Stomach (tissue), 9 donors: ENCODE results near the gene DHRSX. TPM values are rescaled to one million over a fixed set of nuclear protein-coding genes. Genes with fewer than 3 reads are reported as not detected.

ENCODE experiments used
- DNase-seq, 2 donors: peaks; one replicate each; pipeline versions ENCODE4 v3.0.0 to v3.0.0-alpha.2; 2013 to 2019
- H3K27ac ChIP-seq, 5 donors: fragments of 200-600 bp in 4 of 5; sonication (generic) in 4 of 5; one replicate each; pipeline ENCODE4 v1.5.1; 2013 to 2019; ENCODE audit warnings: mild to moderate bottlenecking in 1 of 5, moderate library complexity in 1 of 5
- H3K27me3 ChIP-seq, 3 donors: fragments of 200-600 bp; sonication (generic); one replicate each; pipeline ENCODE4 v1.5.1; 2017 to 2019; ENCODE audit warnings: mixed run types in 1 of 3
- H3K36me3 ChIP-seq, 4 donors: fragments of 200-600 bp; sonication (generic); 1 replicate in 3 of 4; 2 replicates in 1 of 4; pipeline ENCODE4 v1.5.1; 2016 to 2019
- H3K4me1 ChIP-seq, 4 donors: fragments of 200-600 bp; sonication (generic); one replicate each; pipeline ENCODE4 v1.5.1; 2016 to 2019
- H3K4me3 ChIP-seq, 4 donors: fragments of 200-600 bp; sonication (generic) in 3 of 4; one replicate each; pipeline ENCODE4 v1.5.1; 2016 to 2019; ENCODE audit warnings: mild to moderate bottlenecking in 1 of 4
- H3K9me3 ChIP-seq, 4 donors: fragments of 200-600 bp; sonication (generic); one replicate each; pipeline ENCODE4 v1.5.1; 2016 to 2019
- EP300 ChIP-seq: sonication (generic); formaldehyde crosslinking; IDR thresholded peaks from one replicate; pipeline ENCODE4 v1.6.1; 2017; ENCODE audit warnings: antibody characterized with exemption
- POLR2A ChIP-seq, 4 donors: fragments of 450-650 bp; IDR thresholded peaks; one replicate each; pipeline ENCODE4 v1.6.1; 2016; ENCODE audit warnings: antibody characterized with exemption in 4 of 4, control low read depth in 2 of 4, mild to moderate bottlenecking in 1 of 4, moderate library complexity in 1 of 4
- POLR2AphosphoS5 ChIP-seq, 3 donors: sonication (generic); formaldehyde crosslinking; IDR thresholded peaks; one replicate each; pipeline ENCODE4 v1.6.1; 2016; ENCODE audit warnings: antibody characterized with exemption in 3 of 3
- WGBS, 5 donors: extraction: QIAGEN DNeasy Blood & Tissue Kit in 3 of 5; methylation state at CpG; one replicate each; pipeline versions ENCODE4 v1.1.5 to v1.1.7; 2013 to 2018; 5-methylcytosine and 5-hydroxymethylcytosine counted together
- intact Hi-C: fragments of 100-400 bp; cut with DNase I; formaldehyde crosslinking; loops from one replicate; pipeline ENCODE4 v1.15.1; 2023; ENCODE audit warnings: low total_unique reads
- polyA plus RNA-seq, 3 donors: library from polyadenylated mRNA; stranded (reverse); fragments of 200-250 nt; gene quantifications; one replicate each; pipeline ENCODE4 v1.2.3, GENCODE V29; 2013
- total RNA-seq, 5 donors: library from RNA; depleted of rRNA; stranded (reverse); fragments of >200 nt; gene quantifications; one replicate each; pipeline versions ENCODE4 v1.1.0 to v1.2.3, GENCODE V29; 2014 to 2016
- TF ChIP-seq, protein P1 (sequence below), 7 experiments: fragments of 450-650 bp in 4 of 7; fragments of 200-600 bp in 3 of 7; sonication (generic) in 3 of 7; IDR thresholded peaks; one replicate each; pipeline ENCODE4 v1.5.1; 2016 to 2019; ENCODE audit warnings: antibody characterized with exemption in 7 of 7, control low read depth in 2 of 7, mild to moderate bottlenecking in 1 of 7
- donor health status: healthy with polysubstance abuse.
- donor health status: Bipolar disorder and iron deficiency.
- donor health status: healthy.

DHRSX gene
- total and polyA plus RNA-seq, 8 donors = 11.2 to 69.4 (median 21.1) TPM

DNA sequence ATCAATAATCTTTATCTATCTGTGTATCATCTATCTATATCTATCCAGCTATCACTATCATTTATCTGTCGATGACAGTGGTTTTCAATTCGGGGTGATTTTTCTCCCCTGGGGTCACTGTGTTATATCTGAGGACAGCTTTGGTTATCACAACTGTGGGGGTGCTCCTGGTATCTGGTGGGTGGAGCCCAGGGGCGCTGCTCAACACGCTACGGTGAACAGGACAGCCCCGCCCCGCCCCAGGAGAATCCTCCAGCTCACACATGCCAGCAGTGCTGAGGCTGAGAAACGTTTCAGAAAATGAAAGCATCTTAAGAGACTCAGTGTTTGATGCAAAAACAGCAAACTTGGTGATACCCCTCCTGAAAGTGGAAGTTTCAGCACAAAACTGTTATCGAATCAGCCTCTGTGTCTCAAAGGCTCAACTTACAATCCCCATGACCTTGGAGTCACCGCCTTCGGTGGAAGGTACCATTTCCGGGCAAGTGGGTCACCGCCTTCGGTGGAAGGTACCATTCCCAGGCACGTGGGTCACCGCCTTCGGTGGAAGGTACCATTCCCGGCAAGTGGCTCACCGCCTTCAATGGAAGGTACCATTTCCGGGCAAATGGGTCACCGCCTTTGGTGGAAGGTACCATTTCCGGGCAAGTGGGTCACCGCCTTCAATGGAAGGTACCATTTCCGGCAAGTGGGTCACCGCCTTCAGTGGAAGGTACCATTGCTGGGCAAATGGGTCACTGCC, 315.3 kb downstream of the DHRSX start:
- Histone ChIP-seq H3K4me3 (no peak overlapping the region), H3K36me3 (no peaks in the 10 kb centered on the region), H3K27ac (no peak overlapping the region), H3K27me3 (no peaks in the 10 kb centered on the region), H3K9me3 (peaks cover 0 to 20% (median 9%) of the 10 kb centered on the region in 4 donors), H3K4me1 (no peaks in the 10 kb centered on the region)
- TF ChIP-seq EP300 = no peak
- no peak for TF ChIP-seq POLR2AphosphoS5 (IDR thresholded peaks at IDR 0.05)
- DNase-seq = no peak
- intact Hi-C loops = no loop called here
- 93 to 97% (median 96%) methylated on average over 16 to 25 of the region's 25 CpGs for WGBS, 5 donors

DNA sequence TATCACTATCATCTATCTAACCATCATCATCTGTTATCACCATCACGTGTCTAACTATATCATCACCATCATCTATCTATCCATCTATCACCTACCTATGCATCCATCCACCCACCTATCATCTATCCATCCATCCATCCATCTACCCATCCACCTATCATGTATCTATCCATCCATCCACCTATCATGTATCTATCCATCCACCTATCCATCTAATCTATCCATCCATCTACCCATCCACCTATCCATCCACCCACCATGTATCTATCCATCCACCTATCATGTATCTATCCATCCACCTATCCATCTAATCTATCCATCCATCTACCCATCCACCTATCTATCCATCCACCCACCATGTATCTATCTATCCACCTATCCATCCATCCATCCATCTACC, 316.7 kb downstream of the DHRSX start:
- TF ChIP-seq POLR2AphosphoS5 (IDR thresholded peaks at IDR 0.05) = no peak
- TF ChIP-seq, protein P1, sequence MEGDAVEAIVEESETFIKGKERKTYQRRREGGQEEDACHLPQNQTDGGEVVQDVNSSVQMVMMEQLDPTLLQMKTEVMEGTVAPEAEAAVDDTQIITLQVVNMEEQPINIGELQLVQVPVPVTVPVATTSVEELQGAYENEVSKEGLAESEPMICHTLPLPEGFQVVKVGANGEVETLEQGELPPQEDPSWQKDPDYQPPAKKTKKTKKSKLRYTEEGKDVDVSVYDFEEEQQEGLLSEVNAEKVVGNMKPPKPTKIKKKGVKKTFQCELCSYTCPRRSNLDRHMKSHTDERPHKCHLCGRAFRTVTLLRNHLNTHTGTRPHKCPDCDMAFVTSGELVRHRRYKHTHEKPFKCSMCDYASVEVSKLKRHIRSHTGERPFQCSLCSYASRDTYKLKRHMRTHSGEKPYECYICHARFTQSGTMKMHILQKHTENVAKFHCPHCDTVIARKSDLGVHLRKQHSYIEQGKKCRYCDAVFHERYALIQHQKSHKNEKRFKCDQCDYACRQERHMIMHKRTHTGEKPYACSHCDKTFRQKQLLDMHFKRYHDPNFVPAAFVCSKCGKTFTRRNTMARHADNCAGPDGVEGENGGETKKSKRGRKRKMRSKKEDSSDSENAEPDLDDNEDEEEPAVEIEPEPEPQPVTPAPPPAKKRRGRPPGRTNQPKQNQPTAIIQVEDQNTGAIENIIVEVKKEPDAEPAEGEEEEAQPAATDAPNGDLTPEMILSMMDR (IDR thresholded peaks at IDR 0.05) = no peak
- no peak for TF ChIP-seq EP300
- no peak for TF ChIP-seq POLR2A (IDR thresholded peaks at IDR 0.05)
- no peaks in the 10 kb centered on the region for H3K36me3 ChIP-seq
- peaks cover 0 to 18% (median 8%) of the 10 kb centered on the region in 4 donors for H3K9me3 ChIP-seq
- H3K4me1 ChIP-seq = no peaks in the 10 kb centered on the region
- no peak overlapping the region for H3K4me3 ChIP-seq
- DNase-seq = no peak
- intact Hi-C loops = no loop called here
- WGBS, 5 donors = 78 to 93% (median 90%) methylated on average over 1 of the region's 1 CpG
- H3K27me3 ChIP-seq = no peaks in the 10 kb centered on the region
- H3K27ac ChIP-seq = no peak overlapping the region

DNA sequence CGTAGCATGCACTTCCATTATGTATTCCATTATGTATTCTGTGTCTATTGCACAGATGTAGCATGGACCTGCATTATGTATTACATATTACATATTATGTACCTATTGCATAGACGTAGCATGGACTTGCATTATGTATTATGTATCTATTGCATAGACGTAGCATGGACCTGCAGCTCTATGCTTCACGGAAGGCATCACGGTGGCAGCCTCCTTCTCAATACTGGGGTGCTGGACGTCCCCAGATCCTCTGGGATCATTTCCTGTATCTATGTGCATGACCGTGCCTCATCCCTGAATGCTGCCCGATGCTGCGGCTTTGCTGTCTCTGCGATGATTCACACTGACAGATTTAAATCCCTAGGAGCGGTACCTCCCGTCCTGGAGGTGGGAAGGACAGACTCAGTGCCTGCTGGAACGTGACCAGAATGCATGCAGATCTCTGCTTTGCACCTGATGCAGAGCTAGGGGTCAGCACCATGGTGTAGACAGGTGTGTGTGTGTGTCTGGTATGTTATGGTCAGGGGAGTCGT, 317.5 kb downstream of the DHRSX start:
- intact Hi-C loops = no loop called here
- Histone ChIP-seq H3K4me3 (no peak overlapping the region), H3K27ac (no peak overlapping the region), H3K36me3 (no peaks in the 10 kb centered on the region), H3K27me3 (no peaks in the 10 kb centered on the region), H3K9me3 (peaks cover 0 to 18% (median 8%) of the 10 kb centered on the region in 4 donors), H3K4me1 (no peaks in the 10 kb centered on the region)
- 83 to 92% (median 90%) methylated on average over 14 of the region's 14 CpGs for WGBS, 5 donors
- DNase-seq = no peak
- TF ChIP-seq POLR2A (IDR thresholded peaks at IDR 0.05) (no peak), EP300 (no peak), POLR2AphosphoS5 (IDR thresholded peaks at IDR 0.05) (no peak)
- TF ChIP-seq, protein P1 (IDR thresholded peaks at IDR 0.05) = no peak

DNA sequence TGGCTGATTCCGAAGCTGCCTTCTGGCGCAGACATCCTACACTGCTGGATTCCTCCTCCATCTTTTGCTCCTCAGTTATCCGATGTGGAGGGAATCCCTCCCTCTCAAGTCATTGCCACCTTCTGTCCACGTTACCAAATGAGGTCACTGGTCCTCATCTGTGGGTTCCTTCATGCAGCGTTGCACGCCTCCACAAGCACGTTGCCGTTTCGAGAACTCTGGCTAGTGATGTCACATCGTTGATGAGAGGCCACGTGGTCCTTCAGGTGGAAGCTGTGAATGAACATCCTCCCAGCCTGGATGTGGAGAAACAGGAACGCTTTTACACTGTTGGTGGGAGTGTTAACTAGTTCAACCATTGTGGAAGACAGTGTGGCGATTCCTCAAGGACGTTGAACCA, 323.2 kb downstream of the DHRSX start:
- Histone ChIP-seq H3K27ac (no peak overlapping the region), H3K4me1 (no peaks in the 10 kb centered on the region), H3K9me3 (no peaks in the 10 kb centered on the region), H3K4me3 (no peak overlapping the region), H3K27me3 (no peaks in the 10 kb centered on the region), H3K36me3 (peaks cover 0 to 8% (median 0%) of the 10 kb centered on the region in 4 donors)
- WGBS, 5 donors = 88 to 96% (median 96%) methylated on average over 14 of the region's 14 CpGs
- no peak for TF ChIP-seq POLR2A (IDR thresholded peaks at IDR 0.05)
- TF ChIP-seq POLR2AphosphoS5 (IDR thresholded peaks at IDR 0.05) = no peak
- TF ChIP-seq, protein P1 (IDR thresholded peaks at IDR 0.05) = no peak
- no peak for TF ChIP-seq EP300
- DNase-seq = no peak
- intact Hi-C loops = no loop called here

DNA sequence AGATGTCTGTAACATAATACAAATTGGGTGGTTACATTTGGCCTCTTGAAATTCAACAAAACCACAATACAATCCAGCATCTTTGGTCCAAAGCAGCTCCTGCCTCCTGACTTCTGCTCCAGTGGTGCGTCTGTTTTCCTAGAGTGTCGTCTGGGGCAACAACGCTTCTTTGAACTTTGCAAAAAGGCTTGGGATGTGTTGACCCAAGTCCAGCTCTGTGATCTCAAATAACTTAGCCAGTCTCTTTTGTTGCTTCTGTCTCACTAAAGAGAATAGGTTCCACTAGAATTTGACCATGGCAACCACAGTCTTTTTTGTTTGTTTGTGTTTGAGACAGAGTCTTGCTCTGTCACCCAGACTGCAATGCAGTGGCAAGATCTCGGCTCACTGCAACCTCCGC, 324.0 kb downstream of the DHRSX start:
- no peak for DNase-seq
- Histone ChIP-seq H3K9me3 (no peaks in the 10 kb centered on the region), H3K4me3 (no peak overlapping the region), H3K27me3 (no peaks in the 10 kb centered on the region), H3K36me3 (peaks cover 0 to 8% (median 0%) of the 10 kb centered on the region in 4 donors), H3K27ac (no peak overlapping the region), H3K4me1 (no peaks in the 10 kb centered on the region)
- TF ChIP-seq POLR2AphosphoS5 (IDR thresholded peaks at IDR 0.05) = no peak
- TF ChIP-seq, protein P1 (IDR thresholded peaks at IDR 0.05) = no peak
- TF ChIP-seq POLR2A (IDR thresholded peaks at IDR 0.05) = no peak
- TF ChIP-seq EP300 = no peak
- 76 to 89% (median 81%) methylated on average over 5 of the region's 5 CpGs for WGBS, 5 donors
- intact Hi-C loops = no loop called here
